NCI-H524 (cell line): ENCODE data around the gene IER5.

Experiments used
- DNase-seq, 2 experiments: peaks; one replicate each; lab custom pipeline; 2025; lab: John Stamatoyannopoulos, UW

IER5 gene

GRCh38 chr1:181099152-181100014, 10.9 kb downstream of the IER5 start:
- DNase-seq, result peak; percentile 76 to 81

- DNase-seq, result no peak
These were observed 11.8 kb downstream of the IER5 start for GRCh38 chr1:181100015-181100905.

- DNase-seq, result no peak
These were observed 12.4 kb downstream of the IER5 start for GRCh38 chr1:181100934-181101333.

- DNase-seq, result peak in 1 of 2 experiments; percentile 28
These were observed 13.2 kb downstream of the IER5 start for GRCh38 chr1:181101581-181102226.

DNA sequence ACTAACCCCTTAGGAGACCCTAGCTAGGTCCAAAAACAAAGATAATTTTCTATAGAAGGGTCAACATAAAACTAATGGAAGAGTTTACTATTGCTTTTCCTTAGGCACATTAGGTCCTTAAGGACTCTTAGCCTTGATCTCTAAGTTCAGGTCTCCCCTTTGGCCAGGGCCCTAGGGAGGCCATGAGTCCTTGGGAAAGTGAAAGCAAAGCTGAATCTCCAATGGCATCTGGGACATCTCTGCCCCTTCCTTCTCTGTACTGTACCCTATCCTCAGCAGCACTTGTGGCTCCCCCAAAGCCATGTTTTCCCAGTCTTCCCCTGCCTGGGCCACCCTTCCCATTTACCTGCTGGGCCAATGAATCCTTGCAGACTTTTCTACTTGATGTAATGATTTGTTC, 14.3 kb downstream of the IER5 start:
- no peak for DNase-seq

DNA sequence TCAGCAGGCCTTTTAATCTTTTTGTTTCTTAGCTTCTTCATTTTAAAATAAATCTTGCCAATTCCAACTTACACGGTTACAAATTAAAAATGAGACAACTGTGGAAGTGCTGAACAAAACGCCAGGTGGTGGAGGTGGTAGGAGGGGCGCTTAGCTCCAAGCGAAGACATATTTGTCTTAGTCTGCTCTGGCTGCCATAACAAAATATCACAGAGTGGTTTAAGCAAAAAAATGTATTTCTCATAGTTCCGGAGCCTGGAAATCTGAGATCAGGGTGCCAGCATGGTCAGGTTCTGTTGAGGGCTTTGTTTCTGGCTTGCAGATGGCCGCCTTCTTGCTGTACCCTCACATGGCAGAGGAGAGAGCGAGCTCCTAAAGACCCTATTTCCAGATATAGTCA, 14.9 kb downstream of the IER5 start:
- DNase-seq, result no peak

GRCh38 chr1:181104042-181104789, 15.7 kb downstream of the IER5 start:
- no peak for DNase-seq

DNA sequence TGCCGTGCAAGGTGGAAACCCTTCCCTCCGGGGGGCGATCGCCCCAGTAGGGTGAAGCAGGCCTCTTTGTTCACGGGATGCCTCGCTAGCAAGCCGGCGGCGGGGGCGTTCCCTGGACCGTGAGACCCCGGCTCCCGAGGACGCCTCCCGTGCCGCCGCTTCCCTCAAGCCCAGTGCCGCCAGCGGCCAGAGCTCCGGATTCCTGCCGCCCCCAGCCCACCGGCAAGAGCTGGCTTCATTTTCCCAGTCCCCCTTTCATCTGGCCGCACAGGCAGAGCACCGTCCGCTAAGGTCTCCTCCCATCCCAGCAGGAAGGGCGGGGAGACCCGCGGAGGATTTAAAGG, 16.3 kb downstream of the IER5 start:
- peak in 1 of 2 experiments; percentile 50 for DNase-seq

DNA sequence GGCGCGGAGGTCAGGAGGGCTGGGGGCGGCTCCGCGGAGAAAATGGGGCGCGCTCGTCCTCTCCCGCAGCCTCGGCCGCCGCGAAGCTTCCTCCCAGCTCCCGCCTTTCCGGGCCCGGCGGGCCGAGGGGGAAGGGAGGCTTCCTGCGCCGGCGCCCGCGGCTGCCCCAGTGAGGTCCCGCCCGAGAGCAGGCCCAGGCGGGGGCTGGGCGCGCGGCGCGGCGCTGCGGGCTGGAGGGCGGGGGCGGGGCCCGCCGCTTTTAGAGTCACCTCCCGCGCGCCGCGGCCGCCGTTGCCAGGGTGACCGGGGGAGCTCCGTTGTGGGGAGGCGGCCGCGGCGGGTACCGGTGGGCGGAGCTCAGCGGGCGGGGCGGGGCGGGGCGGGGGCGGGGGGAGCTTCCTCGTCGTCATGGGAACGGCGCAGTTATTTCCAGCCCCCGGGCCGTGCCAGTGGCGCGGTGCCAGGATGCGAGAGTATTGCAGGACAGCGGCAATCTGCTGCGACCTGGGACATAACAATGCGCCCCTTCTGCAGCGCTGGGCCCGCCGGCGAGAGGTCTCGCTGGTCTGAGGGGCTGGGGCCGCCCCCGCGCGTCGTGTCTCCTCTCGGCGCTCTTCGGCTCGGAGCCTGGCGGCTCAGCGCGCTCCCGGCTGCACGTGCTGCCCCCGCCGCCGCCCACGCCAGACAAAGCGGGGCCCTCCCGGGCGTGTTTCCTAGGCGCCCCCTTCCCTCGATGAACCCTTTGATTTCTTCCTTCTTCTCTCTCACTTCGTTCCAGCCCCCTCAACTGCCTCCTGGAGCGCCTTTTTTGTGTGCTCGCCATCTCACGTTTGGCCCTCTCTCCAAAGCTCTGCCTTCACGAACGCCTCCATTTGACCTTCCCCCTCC, 16.9 kb downstream of the IER5 start:
- DNase-seq, result peak; percentile 79 to 90

DNA sequence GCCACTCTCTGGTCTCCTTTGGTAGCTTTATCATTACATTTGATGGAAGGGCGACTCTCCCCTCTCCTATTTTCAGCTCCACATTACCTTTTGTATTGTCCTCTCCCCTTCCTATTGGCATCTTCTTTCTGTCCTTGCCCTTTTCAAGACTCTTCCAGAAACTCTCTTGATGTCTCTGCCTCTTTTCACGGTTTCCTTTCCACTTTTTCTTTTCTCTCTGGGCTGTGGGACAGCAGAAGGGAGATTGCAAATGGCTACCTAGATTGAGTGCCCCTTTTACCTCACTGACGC, 17.5 kb downstream of the IER5 start:
- DNase-seq, result no peak

- DNase-seq, result no peak
These were observed 18.0 kb downstream of the IER5 start for GRCh38 chr1:181106479-181106878.

DNA sequence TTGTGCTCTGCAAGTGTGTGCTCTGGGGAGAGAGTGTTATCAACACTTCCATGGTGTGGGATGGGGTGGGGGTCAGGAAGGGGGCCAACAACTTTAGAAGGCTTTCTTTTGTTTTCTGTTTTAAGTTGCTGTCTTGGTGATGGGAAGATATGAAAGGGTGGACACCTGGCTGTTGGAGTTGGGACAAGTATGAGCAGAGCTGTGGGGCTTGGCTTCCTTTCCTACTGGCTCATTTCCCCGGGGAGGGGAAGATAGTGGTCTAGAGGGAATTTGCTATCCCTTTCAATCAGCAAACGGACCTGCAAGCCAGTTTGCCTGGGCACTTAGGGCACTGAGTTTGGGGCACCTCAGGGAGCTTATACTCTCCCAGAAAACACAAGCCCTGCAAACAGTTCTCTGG, 19.2 kb downstream of the IER5 start:
- no peak for DNase-seq

DNA sequence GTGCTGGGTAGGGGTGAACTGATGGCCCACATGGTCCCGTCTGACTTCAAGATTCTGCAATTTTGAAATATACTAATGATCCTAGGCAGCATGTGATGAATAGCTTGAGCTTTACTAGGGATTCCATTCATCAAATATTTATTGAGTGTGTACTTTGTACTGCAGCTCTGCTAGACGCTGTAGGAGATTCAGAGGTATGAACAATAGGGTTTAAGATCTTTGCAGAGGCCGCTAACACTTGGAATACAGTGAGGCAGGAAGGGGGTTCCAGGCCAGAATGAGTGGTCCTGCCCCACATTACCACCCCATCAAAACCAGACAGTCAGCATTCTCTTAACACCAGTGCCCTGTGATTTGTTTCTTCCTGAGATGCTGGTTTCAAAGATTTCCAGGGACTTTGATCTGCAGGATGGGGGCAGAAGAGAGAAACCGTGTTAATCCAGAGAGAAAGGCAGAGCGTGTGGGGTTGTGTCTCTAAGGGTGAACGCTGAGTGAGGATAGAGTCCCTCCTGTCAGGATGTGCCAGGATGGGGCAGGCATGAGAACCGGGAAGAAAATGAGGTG, 19.9 kb downstream of the IER5 start:
- no peak for DNase-seq

- DNase-seq, result no peak
These were observed 21.5 kb downstream of the IER5 start for GRCh38 chr1:181110013-181110412.

GRCh38 chr1:181111559-181111958, 23.1 kb downstream of the IER5 start:
- no peak for DNase-seq

GRCh38 chr1:181112071-181112929, 23.8 kb downstream of the IER5 start:
- no peak for DNase-seq

DNA sequence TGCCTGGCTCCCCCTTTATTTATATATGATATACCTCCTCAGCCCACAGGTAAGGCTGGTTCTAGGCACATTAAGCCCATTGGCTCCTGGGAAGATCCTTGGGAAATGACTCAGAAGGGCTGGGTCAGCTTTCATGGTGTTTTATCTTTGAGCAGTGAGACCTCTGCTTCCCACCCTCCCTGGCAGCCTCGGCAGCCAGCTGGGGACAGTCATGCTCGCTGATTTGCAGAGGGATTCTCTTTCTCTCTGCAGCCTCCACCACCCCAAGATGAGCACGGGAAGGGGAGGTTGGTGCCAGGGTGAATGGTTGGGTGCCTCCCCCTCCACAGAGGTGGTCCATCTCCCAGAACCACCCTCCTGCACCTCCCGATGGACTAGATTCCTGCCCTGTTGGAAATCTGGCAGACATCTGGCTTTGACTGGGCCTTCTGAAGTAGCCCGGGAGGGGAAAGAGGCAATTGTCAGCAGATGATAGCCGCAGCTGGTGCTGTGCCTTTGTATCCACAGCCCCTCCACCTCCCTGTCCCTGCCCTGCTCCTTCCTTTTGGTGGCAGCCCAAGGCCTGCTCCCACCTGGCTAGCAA, 24.6 kb downstream of the IER5 start:
- peak; percentile 52 to 71 for DNase-seq

DNA sequence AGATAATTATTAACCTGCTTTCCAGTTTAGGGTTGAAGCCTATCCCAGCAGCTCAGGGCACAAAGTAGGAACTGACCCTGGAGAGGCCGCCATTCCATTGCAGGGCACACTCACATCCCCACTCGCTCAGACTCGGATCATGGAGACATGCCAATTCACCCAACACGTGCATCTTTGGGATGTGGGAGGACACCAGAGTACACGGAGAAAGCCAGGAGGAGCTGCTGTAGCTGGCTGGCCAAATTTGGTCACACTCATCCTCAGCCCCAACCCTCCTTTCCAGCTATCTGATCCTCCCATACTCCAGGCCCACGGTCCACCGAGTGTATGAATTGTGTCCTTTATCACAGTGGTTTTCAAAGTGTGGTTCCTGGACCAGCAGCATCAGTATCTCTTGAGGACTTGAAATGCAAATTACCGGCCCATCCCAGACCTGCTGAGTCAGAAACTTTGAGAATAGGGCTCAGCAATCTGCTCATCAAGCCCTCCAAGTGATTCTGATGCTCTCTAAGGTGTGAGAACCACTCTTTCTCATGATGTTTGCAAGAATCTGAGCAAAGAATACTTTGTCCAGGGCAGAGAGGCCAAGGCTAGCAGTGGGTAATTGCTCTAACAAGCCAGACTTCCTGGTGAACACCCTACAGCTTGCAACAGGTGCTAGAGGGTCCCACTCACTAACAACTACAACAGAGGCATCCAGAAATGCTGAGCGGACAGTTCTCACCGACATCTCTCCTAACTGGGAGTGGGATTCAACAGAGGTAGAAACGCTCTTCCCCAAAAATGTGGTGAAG, 26.3 kb downstream of the IER5 start:
- no peak for DNase-seq

DNA sequence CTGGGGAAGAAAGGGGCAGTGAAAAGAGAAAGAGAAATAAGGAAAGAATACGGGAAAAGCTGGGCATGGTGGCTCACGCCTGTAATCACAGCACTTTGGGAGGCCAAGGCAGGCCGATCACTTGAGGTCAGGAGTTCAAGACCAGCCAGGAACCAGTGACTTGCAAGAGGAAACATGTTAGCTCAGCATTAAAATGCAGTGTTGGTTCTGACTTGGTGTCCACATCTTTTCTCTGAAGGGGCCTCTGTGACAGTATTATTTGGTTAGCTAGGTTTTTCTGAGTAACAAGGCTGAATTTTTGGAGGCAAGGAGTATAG, 26.8 kb downstream of the IER5 start:
- no peak for DNase-seq
